Urinary bladder (tissue), 4 donors: ENCODE data around the gene MGAT5B. TPM values are rescaled to one million over a fixed set of nuclear protein-coding genes. Genes with fewer than 3 reads are reported as not detected.

Experiments used
- DNase-seq: peaks from one replicate; pipeline ENCODE4 v3.0.0-alpha.2; 2015; ENCODE audit errors: extremely low spot score
- H3K27ac ChIP-seq: one replicate; pipeline ENCODE4 v1.5.1; 2013; ENCODE audit warnings: low read depth, mild to moderate bottlenecking, moderate library complexity
- H3K36me3 ChIP-seq: one replicate; pipeline ENCODE4 v1.6.1; 2013; ENCODE audit warnings: mild to moderate bottlenecking, moderate library complexity; ENCODE audit not compliant: insufficient read depth
- H3K4me1 ChIP-seq: one replicate; pipeline ENCODE4 v1.6.1; 2013; ENCODE audit warnings: mild to moderate bottlenecking, moderate library complexity; ENCODE audit not compliant: insufficient read depth
- H3K4me3 ChIP-seq: one replicate; pipeline ENCODE4 v1.5.1; 2013; ENCODE audit warnings: low read depth, low read length
- WGBS: extraction: QIAGEN DNeasy Blood & Tissue Kit; methylation state at CpG from one replicate; pipeline ENCODE4 v1.1.7; 2013; 5-methylcytosine and 5-hydroxymethylcytosine counted together
- polyA plus RNA-seq: library from polyadenylated mRNA; stranded (reverse); fragments of 200-250 nt; gene quantifications from one replicate; pipeline ENCODE4 v1.2.3, GENCODE V29; 2013
- total RNA-seq: library from RNA; depleted of rRNA; stranded (reverse); fragments of >200 nt; gene quantifications from one replicate; pipeline ENCODE4 v1.2.3, GENCODE V29; 2014
- donor health status: healthy with polysubstance abuse.
- donor health status: healthy.

MGAT5B gene
- total and polyA plus RNA-seq, 2 donors, result 0.38 to 0.63 TPM

DNA sequence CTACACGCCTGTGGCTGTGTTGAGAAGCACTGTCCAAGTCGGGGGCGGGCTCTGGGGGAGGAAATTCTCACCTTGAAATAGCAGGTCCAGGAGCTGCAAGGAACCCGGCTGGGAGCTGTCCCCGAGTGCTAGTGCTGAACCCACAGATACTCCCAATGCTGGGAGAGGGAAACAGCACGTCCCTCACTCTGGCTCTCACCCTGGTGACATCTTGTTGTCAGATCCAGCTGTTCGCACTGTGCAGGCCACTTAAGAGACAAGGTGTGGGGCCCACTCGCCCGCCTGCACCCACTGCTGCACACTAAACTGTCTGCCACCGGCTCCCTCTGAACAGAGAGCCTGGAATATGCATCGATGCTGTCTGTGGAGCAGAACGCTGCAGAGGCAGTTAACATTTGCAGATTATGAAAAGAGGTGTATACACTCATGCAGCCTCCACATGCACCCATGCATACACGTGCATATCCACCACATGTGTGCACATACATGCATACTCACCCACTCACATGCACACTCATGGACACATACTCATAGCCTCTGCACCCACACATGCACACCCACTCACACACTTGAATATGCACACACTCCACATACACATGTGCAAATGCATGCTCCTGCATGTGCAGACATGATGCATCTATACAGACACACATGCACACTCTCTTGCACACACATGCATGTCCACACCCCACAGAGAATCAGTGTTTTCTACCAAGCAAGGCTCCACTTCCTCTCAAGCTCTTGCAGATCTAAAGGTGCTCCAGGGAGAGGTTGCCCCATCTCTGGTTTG lies 42.0 kb downstream of the MGAT5B start:
- H3K27ac ChIP-seq, result no peak overlapping the region
- DNase-seq, result no peak
- no peaks in the 10 kb centered on the region for H3K4me1 ChIP-seq
- H3K4me3 ChIP-seq, result no peak overlapping the region
- WGBS, result 25% methylated on average over 13 of the region's 13 CpGs
- H3K36me3 ChIP-seq, result no peaks in the 10 kb centered on the region

- H3K4me3 ChIP-seq, result no peak overlapping the region
- no peak for DNase-seq
- 68% methylated on average over 5 of the region's 5 CpGs for WGBS
These were observed 43.3 kb downstream of the MGAT5B start for GRCh38 chr17:76911299-76912017.

GRCh38 chr17:76912421-76913164 lies 44.4 kb downstream of the MGAT5B start:
- Histone ChIP-seq H3K27ac (no peak overlapping the region), H3K4me1 (no peaks in the 10 kb centered on the region), H3K36me3 (no peaks in the 10 kb centered on the region), H3K4me3 (no peak overlapping the region)
- WGBS, result 88% methylated on average over 28 of the region's 28 CpGs
- no peak for DNase-seq

More at GRCh38 chr17:76911299-76912017, 43.3 kb downstream of the MGAT5B start:
- no peaks in the 10 kb centered on the region for H3K4me1 ChIP-seq
- H3K36me3 ChIP-seq, result no peaks in the 10 kb centered on the region
- H3K27ac ChIP-seq, result no peak overlapping the region

- Histone ChIP-seq H3K36me3 (no peaks in the 10 kb centered on the region), H3K4me1 (no peaks in the 10 kb centered on the region), H3K27ac (no peak overlapping the region), H3K4me3 (no peak overlapping the region)
- DNase-seq, result no peak
- 46% methylated on average over 6 of the region's 6 CpGs for WGBS
These were observed 46.7 kb downstream of the MGAT5B start for GRCh38 chr17:76914937-76915336.

DNA sequence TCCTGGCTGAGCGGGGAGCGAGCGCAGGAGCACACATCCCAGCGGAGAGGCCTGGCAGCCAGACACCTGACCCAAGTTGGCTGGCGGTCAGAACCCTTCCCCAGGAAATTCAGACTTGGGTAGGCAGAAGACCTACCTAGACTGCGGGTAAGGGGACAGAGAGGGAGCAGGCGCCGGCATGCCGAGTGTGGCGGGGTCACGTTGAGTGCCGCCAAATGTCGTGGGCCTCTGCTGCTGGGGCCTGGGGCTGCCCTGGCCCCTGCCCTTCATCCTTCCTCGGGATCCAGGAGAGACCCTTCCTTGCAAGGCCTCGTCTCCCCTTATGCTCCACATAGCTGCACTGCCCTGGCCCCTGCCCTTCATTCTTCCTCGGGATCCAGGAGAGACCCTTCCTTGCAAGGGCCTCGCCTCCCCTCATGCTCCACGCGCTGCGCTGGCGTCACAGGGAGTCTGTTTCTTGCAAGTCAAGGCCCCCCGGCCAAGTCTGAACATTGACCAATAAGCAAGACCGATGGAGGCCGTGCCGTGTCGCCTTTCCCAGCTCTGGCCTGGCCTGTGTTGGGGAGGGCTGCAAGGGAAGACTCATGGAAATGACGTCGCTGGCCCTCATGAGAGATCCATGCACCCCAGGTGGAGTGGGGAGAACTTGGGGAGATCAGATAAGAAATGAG lies 47.8 kb downstream of the MGAT5B start:
- no peak overlapping the region for H3K4me3 ChIP-seq
- WGBS, result 85% methylated on average over 28 of the region's 28 CpGs
- no peak overlapping the region for H3K27ac ChIP-seq
- H3K36me3 ChIP-seq, result no peaks in the 10 kb centered on the region
- DNase-seq, result no peak
- no peaks in the 10 kb centered on the region for H3K4me1 ChIP-seq

GRCh38 chr17:76917829-76918228 lies 49.6 kb downstream of the MGAT5B start:
- no peak for DNase-seq
- 63% methylated on average over 15 of the region's 15 CpGs for WGBS
- no peaks in the 10 kb centered on the region for H3K4me1 ChIP-seq
- H3K27ac ChIP-seq, result no peak overlapping the region
- H3K4me3 ChIP-seq, result no peak overlapping the region
- no peaks in the 10 kb centered on the region for H3K36me3 ChIP-seq

DNA sequence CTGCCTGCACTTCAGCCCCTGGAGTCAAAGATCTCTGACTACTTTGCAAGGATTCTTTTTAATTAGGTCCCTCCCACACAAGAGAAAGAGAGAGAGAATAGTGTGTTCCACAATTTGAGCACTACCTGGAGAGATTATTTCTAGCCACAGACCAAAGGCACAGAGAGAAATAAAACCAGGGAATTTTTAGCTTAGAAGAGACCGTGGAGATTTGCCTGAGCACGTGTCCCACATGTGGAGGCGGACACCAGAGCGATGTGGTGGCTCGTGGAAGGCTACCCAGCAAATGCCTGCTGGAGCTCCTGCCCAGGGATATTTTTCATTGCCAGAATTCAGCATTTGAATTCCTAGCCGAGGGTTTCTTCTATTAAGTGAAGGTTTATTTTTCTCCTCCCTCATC lies 50.6 kb downstream of the MGAT5B start:
- no peak overlapping the region for H3K27ac ChIP-seq
- no peak overlapping the region for H3K4me3 ChIP-seq
- 74% methylated on average over 6 of the region's 6 CpGs for WGBS

DNA sequence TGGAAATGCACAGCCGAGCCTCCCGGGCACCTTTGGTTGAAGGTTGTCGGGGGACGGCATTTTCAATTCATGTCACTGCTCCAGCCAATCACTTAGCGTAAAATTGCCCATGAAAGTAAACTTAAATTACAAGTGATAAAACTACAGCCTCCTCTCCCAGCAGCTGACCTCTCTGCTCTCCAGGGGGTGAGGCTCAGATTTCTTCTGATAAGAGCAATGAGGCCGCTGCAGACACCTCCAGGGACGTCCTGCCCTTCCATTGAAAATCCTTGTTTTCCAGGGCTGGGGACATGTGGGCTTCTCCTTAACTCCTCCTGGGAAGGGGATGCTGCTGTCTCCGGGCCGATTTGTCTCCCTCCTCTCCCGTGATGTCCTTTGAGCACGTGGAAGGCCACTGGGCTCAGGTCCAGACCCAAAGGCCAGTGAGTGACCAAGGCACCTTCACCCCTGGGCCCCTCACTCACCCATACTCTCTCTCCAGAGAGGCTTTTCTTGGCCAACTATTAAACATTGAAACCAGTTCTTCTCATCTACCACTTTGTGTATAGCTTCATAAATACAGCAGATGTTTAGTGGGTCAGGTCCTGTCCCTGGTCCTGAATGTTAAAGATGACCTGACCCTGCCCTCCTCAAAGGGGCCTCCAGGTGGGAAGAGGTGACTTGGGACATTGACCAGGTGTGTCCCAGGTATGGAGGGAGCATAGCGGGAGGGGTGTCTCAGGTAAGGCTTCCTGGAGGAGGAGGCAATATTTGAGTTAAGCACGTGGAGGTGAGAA lies 52.3 kb downstream of the MGAT5B start:
- H3K36me3 ChIP-seq, result no peaks in the 10 kb centered on the region
- no peak for DNase-seq
- 36% methylated on average over 13 of the region's 13 CpGs for WGBS
- no peak overlapping the region for H3K4me3 ChIP-seq
- no peak overlapping the region for H3K27ac ChIP-seq
- H3K4me1 ChIP-seq, result no peaks in the 10 kb centered on the region

More for the DNA sequence above, 50.6 kb downstream of the MGAT5B start:
- Histone ChIP-seq H3K4me1 (no peaks in the 10 kb centered on the region), H3K36me3 (no peaks in the 10 kb centered on the region)
- no peak for DNase-seq

GRCh38 chr17:76921340-76922036 lies 53.3 kb downstream of the MGAT5B start:
- H3K4me1 ChIP-seq, result no peaks in the 10 kb centered on the region
- no peaks in the 10 kb centered on the region for H3K36me3 ChIP-seq
- no peak overlapping the region for H3K27ac ChIP-seq
- WGBS, result 80% methylated on average over 12 of the region's 12 CpGs
- H3K4me3 ChIP-seq, result no peak overlapping the region
- no peak for DNase-seq

DNA sequence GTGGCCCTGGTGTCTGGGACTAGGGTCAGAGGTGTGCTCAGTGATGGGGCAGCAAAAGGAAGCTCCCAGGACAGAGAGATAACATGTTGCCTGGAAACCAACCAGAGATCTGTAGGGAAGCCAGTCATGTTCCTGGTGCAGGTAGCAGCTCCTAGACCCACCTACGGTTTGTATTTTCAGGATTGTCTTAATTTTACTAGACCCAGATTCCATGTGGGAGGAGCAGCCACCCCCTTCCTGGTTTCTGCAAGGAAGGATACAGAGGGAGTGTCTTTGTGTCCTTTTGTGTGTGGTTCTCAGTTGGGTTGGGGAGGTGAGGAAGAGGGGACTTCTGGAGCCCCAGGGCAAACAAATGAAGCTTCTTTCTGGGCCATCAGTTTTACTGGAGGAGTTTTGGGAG lies 53.9 kb downstream of the MGAT5B start:
- 49% methylated on average over 1 of the region's 1 CpG for WGBS
- no peak for DNase-seq
- H3K4me1 ChIP-seq, result no peaks in the 10 kb centered on the region
- H3K36me3 ChIP-seq, result no peaks in the 10 kb centered on the region
- no peak overlapping the region for H3K27ac ChIP-seq
- no peak overlapping the region for H3K4me3 ChIP-seq

GRCh38 chr17:76922967-76923366 lies 54.8 kb downstream of the MGAT5B start:
- H3K4me1 ChIP-seq, result no peaks in the 10 kb centered on the region
- H3K27ac ChIP-seq, result no peak overlapping the region
- WGBS, result 81% methylated on average over 13 of the region's 13 CpGs
- no peak for DNase-seq
- H3K4me3 ChIP-seq, result no peak overlapping the region
- H3K36me3 ChIP-seq, result no peaks in the 10 kb centered on the region

- Histone ChIP-seq H3K27ac (no peak overlapping the region), H3K4me1 (no peaks in the 10 kb centered on the region), H3K36me3 (no peaks in the 10 kb centered on the region), H3K4me3 (no peak overlapping the region)
- WGBS, result 73% methylated on average over 13 of the region's 13 CpGs
- no peak for DNase-seq
These were observed 55.3 kb downstream of the MGAT5B start for GRCh38 chr17:76923491-76923890.
